ENCODE data around the gene NANS.

- TF ChIP-seq CTCF (IDR thresholded peaks at IDR 0.05) = no peak
- no peak for TF ChIP-seq POLR2A (IDR thresholded peaks at IDR 0.05)
Measured at GRCh38 chr9:98031935-98032334, 24.6 kb upstream of the NANS start.

Measured in esophagus squamous epithelium (tissue), 4 donors.